Hepatocyte (in vitro differentiated cells): ENCODE measurements around the gene METRNL.

Source experiments
- CTCF ChIP-seq: fragments of 200-600 bp; sonication (generic); IDR thresholded peaks from 2 replicates; pipeline ENCODE4 v1.5.1; 2016; ENCODE audit warnings: antibody characterized with exemption, mild to moderate bottlenecking; ENCODE audit not compliant: poor library complexity
- EZH2 ChIP-seq: fragments of 200-600 bp; sonication (generic); IDR thresholded peaks from 2 replicates; pipeline ENCODE4 v1.6.1; 2016; ENCODE audit warnings: antibody characterized with exemption, mild to moderate bottlenecking, borderline replicate concordance
- EZH2phosphoT487 ChIP-seq: fragments of 200-600 bp; sonication (generic); IDR thresholded peaks from one replicate; pipeline ENCODE4 v1.6.1; 2018; ENCODE audit warnings: antibody characterized with exemption, mild to moderate bottlenecking, low read depth, moderate library complexity; ENCODE audit not compliant: unreplicated experiment, severe bottlenecking

DNA sequence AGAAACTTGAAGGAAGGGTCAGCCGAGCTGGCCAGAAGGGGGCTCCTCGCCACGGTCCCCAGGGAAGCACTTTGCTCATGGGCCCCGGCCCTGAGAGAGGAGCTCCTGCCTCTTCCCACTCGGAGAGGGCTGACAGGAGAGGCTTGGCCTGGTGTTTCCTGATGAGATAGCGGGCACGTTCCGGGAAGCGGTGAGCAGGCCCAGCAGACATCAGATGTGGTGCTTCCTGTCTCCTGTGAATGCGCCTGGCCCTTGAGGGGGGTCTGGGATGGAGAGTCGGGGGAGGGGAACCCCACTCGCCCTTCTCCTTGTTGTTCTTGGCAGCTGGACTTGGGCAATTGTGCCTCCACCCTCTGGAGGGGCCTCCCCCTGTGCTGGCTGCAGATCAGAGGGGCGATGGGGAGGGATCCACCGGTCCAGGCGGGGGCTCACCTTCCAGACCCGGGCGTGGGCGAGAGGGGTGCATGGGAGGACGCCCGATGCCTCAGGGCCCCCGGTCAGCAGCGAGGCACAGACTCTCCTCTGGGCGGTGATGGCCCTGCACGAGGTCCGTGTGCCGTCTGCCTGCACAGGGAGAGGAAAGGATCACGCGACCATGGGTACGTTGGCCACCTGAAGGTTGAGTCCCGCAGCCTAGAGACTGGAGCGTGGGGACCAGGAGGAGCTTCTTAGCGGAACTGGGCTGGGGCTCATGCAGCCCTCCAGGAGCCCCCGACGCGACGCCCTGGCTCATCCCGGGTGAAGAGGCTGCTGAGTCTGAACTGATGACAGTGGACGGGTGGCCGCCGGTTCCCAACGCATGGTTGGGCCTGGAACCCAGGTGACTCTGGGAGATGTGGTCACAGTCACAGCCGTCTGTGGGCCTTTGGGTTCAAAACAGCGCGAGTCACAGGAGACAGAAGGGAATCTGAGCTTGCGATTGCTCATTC is 25.4 kb downstream of the METRNL start:
- no peak for TF ChIP-seq CTCF
- TF ChIP-seq EZH2: no peak
- no peak for TF ChIP-seq EZH2phosphoT487
